Endothelial cell of umbilical vein (primary cell): ENCODE measurements around the gene TBC1D19. TPM values are rescaled to one million over a fixed set of nuclear protein-coding genes. Genes with fewer than 3 reads are reported as not detected.

ENCODE experiments used
- BruUV-seq: library from RNA; stranded (reverse); fragments of 400-500 nt; replicated peaks from 2 replicates; lab custom pipeline; 2021; lab: Mats Ljungman, UMichigan
- CTCF ChIA-PET: fragments of 300-600, 350-600 bp; sonication (Branson Sonifier 250); formaldehyde crosslinking; loops from one replicate; lab custom pipeline; 2021; ENCODE audit warnings: antibody characterized with exemption, inconsistent platforms; lab: Charles Lee
- POLR2A ChIA-PET: fragments of 300-600, 350-600 bp; sonication (Branson Sonifier 250); formaldehyde crosslinking; loops from one replicate; lab custom pipeline; 2021; ENCODE audit warnings: antibody characterized with exemption, inconsistent platforms; lab: Charles Lee
- DNase-seq: peaks from one replicate; pipeline ENCODE4 v3.0.0-alpha.2; 2011; ENCODE audit warnings: low read depth, low spot score
- FAIRE-seq: peaks from 2 replicates; lab custom pipeline; 2011; peaks lifted over from hg19 to GRCh38; lab: Jason Lieb, UNC
- H2AFZ ChIP-seq: 2 replicates; pipeline ENCODE4 v1.6.0; 2012; ENCODE audit warnings: low read depth, low read length, control low read depth, inconsistent platforms
- H3K27ac ChIP-seq: 2 replicates; pipeline ENCODE4 v1.5.1; 2011; ENCODE audit warnings: low read depth, mild to moderate bottlenecking, control low read depth, low read length, moderate library complexity; ENCODE audit not compliant: insufficient read depth
- H3K27me3 ChIP-seq, 2 experiments: 2 replicates each; pipeline versions ENCODE4 v1.6.0 to v1.6.1; 2011; ENCODE audit warnings: low read length in 2 of 2, mixed read lengths in 1 of 2; ENCODE audit not compliant: control insufficient read depth in 2 of 2, insufficient read depth in 2 of 2
- H3K36me3 ChIP-seq, 2 experiments: 2 replicates in 1 of 2; 3 replicates in 1 of 2; pipeline ENCODE4 v1.5.1; 2011; ENCODE audit warnings: low read length in 2 of 2, mild to moderate bottlenecking in 1 of 2, moderate library complexity in 1 of 2; ENCODE audit not compliant: control insufficient read depth in 2 of 2, insufficient read depth in 2 of 2; ENCODE audit errors: extremely low read depth in 1 of 2
- H3K4me1 ChIP-seq: 3 replicates; pipeline ENCODE4 v1.5.1; 2011; ENCODE audit warnings: mild to moderate bottlenecking, low read length; ENCODE audit not compliant: control insufficient read depth, insufficient read depth; ENCODE audit errors: extremely low read depth
- H3K4me2 ChIP-seq: 2 replicates; pipeline ENCODE4 v1.6.1; 2011; ENCODE audit warnings: low read length, control low read depth, mixed read lengths; ENCODE audit not compliant: insufficient read depth
- H3K4me3 ChIP-seq, 3 experiments: fragments of 200-600 bp in 1 of 3; sonication (generic), shearing (Covaris generic) in 1 of 3; replicated peaks in 1 of 3; 2 replicates each; pipeline ENCODE4 v1.5.1; 2011 to 2016; ENCODE audit warnings: control low read depth in 3 of 3, low read length in 3 of 3, mild to moderate bottlenecking in 2 of 3, inconsistent platforms in 1 of 3, low read depth in 1 of 3, moderate library complexity in 1 of 3; ENCODE audit not compliant: insufficient read depth in 1 of 3
- H3K79me2 ChIP-seq: 2 replicates; pipeline ENCODE4 v1.6.0; 2012; ENCODE audit warnings: low read length, inconsistent platforms; ENCODE audit not compliant: control insufficient read depth, insufficient read depth
- H3K9ac ChIP-seq: replicated peaks from 2 replicates; pipeline ENCODE3; 2011; ENCODE audit warnings: low read length, control low read depth; ENCODE audit not compliant: insufficient read depth; ENCODE audit errors: extremely low read depth
- H3K9me1 ChIP-seq: replicated peaks from 3 replicates; pipeline ENCODE4 v1.6.0; 2011; ENCODE audit warnings: mild to moderate bottlenecking, low read length; ENCODE audit not compliant: control insufficient read depth, insufficient read depth; ENCODE audit errors: extremely low read depth
- H3K9me3 ChIP-seq: replicated peaks from 2 replicates; pipeline ENCODE4 v1.5.1; 2012; ENCODE audit warnings: low read length, inconsistent platforms; ENCODE audit not compliant: control insufficient read depth, insufficient read depth
- H4K20me1 ChIP-seq: replicated peaks from 2 replicates; pipeline ENCODE3; 2011; ENCODE audit warnings: mild to moderate bottlenecking, low read length; ENCODE audit not compliant: control insufficient read depth, insufficient read depth; ENCODE audit errors: extremely low read depth
- CTCF ChIP-seq, 2 donors: IDR thresholded peaks; 1 replicate in 1 of 2; 2 replicates in 1 of 2; pipeline ENCODE4 v1.5.1; 2011; ENCODE audit warnings: low read length in 2 of 2, mild to moderate bottlenecking in 2 of 2, moderate library complexity in 2 of 2, control low read depth in 1 of 2, inconsistent platforms in 1 of 2, low read depth in 1 of 2; ENCODE audit not compliant: insufficient read depth in 1 of 2; ENCODE audit errors: extremely low read depth in 1 of 2
- EZH2 ChIP-seq: IDR thresholded peaks from 2 replicates; pipeline ENCODE4 v1.6.1; 2012; ENCODE audit warnings: borderline replicate concordance, low read depth, mild to moderate bottlenecking, moderate library complexity, low read length, inconsistent platforms; ENCODE audit not compliant: severe bottlenecking
- FOS ChIP-seq: IDR thresholded peaks from 2 replicates; pipeline ENCODE4 v1.6.1; 2011; ENCODE audit warnings: mild to moderate bottlenecking, low read length, moderate library complexity, borderline replicate concordance; ENCODE audit not compliant: insufficient read depth
- GATA2 ChIP-seq: IDR thresholded peaks from 2 replicates; pipeline ENCODE4 v1.7.0; 2011; ENCODE audit warnings: low read depth, mild to moderate bottlenecking, moderate library complexity, mixed read lengths, low read length; ENCODE audit not compliant: insufficient read length, insufficient read depth
- JUN ChIP-seq: IDR thresholded peaks from 2 replicates; pipeline ENCODE4 v1.6.1; 2011; ENCODE audit warnings: borderline replicate concordance, low read depth; ENCODE audit not compliant: insufficient read length, insufficient read depth
- MAX ChIP-seq: IDR thresholded peaks from 2 replicates; pipeline ENCODE4 v1.6.1; 2011; ENCODE audit not compliant: insufficient read depth, insufficient read length
- MYC ChIP-seq: IDR thresholded peaks from one replicate; pipeline ENCODE4 v1.6.1; 2011; ENCODE audit warnings: mild to moderate bottlenecking, low read depth, low read length
- POLR2A ChIP-seq: IDR thresholded peaks from 2 replicates; pipeline ENCODE4 v1.6.1; 2012; ENCODE audit warnings: low read depth, mild to moderate bottlenecking, control low read depth, low read length
- POLR2AphosphoS5 ChIP-seq: IDR thresholded peaks from 2 replicates; pipeline ENCODE4 v1.6.1; 2012; ENCODE audit warnings: low read depth, mild to moderate bottlenecking, control low read depth, low read length, moderate library complexity; ENCODE audit not compliant: insufficient read depth
- dilution Hi-C: fragments of 300-500 bp; cut with MboI; formaldehyde crosslinking; loops from one replicate; pipeline ENCODE4 v1.15.0; 2019; ENCODE audit warnings: low sequenced_read_pairs; ENCODE audit not compliant: extremely low pct_ligation_motif_present
- intact Hi-C: fragments of 100-400 bp; cut with micrococcal nuclease; formaldehyde crosslinking; loops from one replicate; pipeline ENCODE4 v1.10.0; 2022
- polyA plus RNA-seq, 4 experiments: library from polyadenylated mRNA; depleted of rRNA in 3 of 4; stranded (reverse) in 3 of 4; unstranded in 1 of 4; fragments of >200 nt; gene quantifications; 2 replicates each; pipeline versions ENCODE4 v1.2.1 to v1.2.3, GENCODE V29; 2011 to 2012; ENCODE audit warnings: missing spikeins in 1 of 4
- total RNA-seq: library from RNA; stranded (reverse); gene quantifications from 2 replicates; pipeline ENCODE4 v1.2.3, GENCODE V29; 2021

The TBC1D19 gene
- total and polyA plus RNA-seq, 2 donors (not counting 3 experiments of a cell fraction or from before 2014, with no cell fraction given), result 4.4 to 5.9 TPM

DNA sequence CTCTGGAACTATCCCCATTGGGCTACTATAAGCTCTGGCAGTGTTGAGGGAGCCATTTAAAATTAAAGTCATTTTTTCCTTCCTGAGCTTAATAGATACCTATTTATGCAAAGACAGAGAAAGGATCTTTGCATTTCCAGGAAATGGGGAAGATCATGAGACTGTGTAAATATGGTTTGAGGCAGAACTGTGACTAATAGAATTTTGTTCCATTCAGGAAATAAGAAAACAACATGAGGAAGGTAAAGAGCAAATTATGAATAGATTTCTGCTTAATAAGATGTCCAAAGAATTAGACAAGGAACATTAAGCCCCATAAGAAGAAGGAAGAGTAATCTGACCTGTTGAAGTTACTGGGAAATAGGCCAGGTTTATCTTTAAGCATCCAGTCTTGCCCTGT is 17.8 kb upstream of the TBC1D19 start:
- Histone ChIP-seq H3K79me2 (no peaks in the 10 kb centered on the region), H2AFZ (no peak overlapping the region), H3K4me2 (peak overlapping the region; percentile 52), H3K27ac (no peak overlapping the region), H3K4me3 (no peak overlapping the region), H3K9ac (no peak overlapping the region), H4K20me1 (no peaks in the 10 kb centered on the region), H3K4me1 (peaks cover 24% of the 10 kb centered on the region), H3K9me3 (no peaks in the 10 kb centered on the region), H3K36me3 (no peaks in the 10 kb centered on the region), H3K27me3 (peaks cover 13 to 27% of the 10 kb centered on the region in 2 experiments), H3K9me1 (no peaks in the 10 kb centered on the region)
- BruUV-seq, result no TSS peak
- FAIRE-seq, result no peak
- dilution Hi-C loops, result no loop called here
- intact Hi-C loops, result no loop called here
- DNase-seq, result peak; percentile 9
- CTCF ChIA-PET, result interaction anchor here (1.2 kb wide), 1 partner anchor 153 kb away, joined by 4 read pairs; no protein-coding TSS in a partner anchor
- no peak for TF ChIP-seq GATA2
- no peak for TF ChIP-seq POLR2A
- no peak for TF ChIP-seq EZH2
- TF ChIP-seq JUN, result no peak
- TF ChIP-seq FOS, result peak; percentile 13
- POLR2A ChIA-PET, result no interaction called here

DNA sequence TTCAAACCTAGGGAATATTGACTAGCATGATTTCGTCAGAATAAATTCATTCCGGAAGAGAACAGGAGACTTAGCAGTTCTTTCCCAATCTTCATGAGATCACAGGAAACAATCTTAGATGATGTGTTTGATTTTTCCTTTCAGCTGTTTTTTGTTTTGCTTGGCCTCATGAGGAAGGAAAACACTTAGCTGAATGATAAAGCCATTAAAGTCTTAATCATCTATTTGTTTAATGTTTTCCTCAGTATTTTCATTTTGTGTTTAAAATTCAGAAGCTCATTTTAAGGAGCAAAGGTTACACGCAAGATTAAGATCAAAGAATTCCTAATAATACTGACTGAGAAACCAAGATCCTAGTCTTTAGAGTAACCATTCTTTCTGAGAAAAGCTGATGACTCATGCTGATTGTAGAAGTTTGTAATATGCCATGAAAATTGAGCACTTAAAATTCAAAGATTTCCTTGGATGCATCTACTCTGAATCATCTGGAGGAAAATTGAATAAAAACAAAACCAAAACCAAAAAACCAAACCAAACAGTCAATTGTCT is 15.4 kb upstream of the TBC1D19 start:
- CTCF ChIA-PET, result interaction anchor here (0.8 to 2.1 kb wide), 5 partner anchors 9 to 486 kb away, joined by 3 to 16 read pairs (median 3); partner anchors contain the start of gene TBC1D19
- H2AFZ ChIP-seq, result no peak overlapping the region
- peak; percentile 97 for FAIRE-seq

More for the DNA sequence above, 15.4 kb upstream of the TBC1D19 start:
- POLR2A ChIA-PET, result interaction anchor here (0.7 to 1.3 kb wide), 2 partner anchors 15 to 567 kb away, joined by 3 to 6 read pairs; partner anchors contain the start of gene TBC1D19
- Histone ChIP-seq H3K79me2 (no peaks in the 10 kb centered on the region), H3K4me2 (peak overlapping the region; percentile 65), H3K27me3 (peaks cover 10% of the 10 kb centered on the region in 2 experiments), H4K20me1 (no peaks in the 10 kb centered on the region), H3K9me3 (no peaks in the 10 kb centered on the region), H3K9ac (peak overlapping the region; percentile 27), H3K27ac (no peak overlapping the region), H3K9me1 (no peaks in the 10 kb centered on the region), H3K4me3 (no peak overlapping the region), H3K36me3 (no peaks in the 10 kb centered on the region), H3K4me1 (peaks cover 24% of the 10 kb centered on the region)
- TF ChIP-seq POLR2A (no peak), GATA2 (peak; percentile 96), EZH2 (no peak), FOS (peak; percentile 93), MYC (no peak), CTCF (IDR thresholded peaks at IDR 0.05; ENCODE audit: extremely low read depth in 1 of 2, insufficient read depth in 1 of 2, low read depth in 1 of 2, low read length in 2 of 2) (no peak), JUN (peak; percentile 68), MAX (no peak), POLR2AphosphoS5 (peak; percentile 63)
- peak; percentile 77 for DNase-seq
- dilution Hi-C loops, result no loop called here
- intact Hi-C loops, result loop anchor here (1.0 to 2.0 kb wide), 5 partner anchors 16 to 436 kb away; partner anchors contain the start of genes STIM2 and TBC1D19
- BruUV-seq, result no TSS peak
